CD14-positive monocyte (primary cell): ENCODE results near the gene ATG9B. TPM values are rescaled to one million over a fixed set of nuclear protein-coding genes. Genes with fewer than 3 reads are reported as not detected.

Experiments
- DNase-seq, 3 donors: peaks; one replicate each; pipeline ENCODE4 v3.0.0-alpha.2; 2011 to 2022
- H2AFZ ChIP-seq: 2 replicates; pipeline ENCODE4 v1.6.0; 2012; ENCODE audit warnings: mild to moderate bottlenecking, low read depth, low read length, inconsistent platforms; ENCODE audit not compliant: insufficient read depth, poor library complexity, severe bottlenecking
- H3K27ac ChIP-seq, 2 donors: 1 replicate in 1 of 2; 2 replicates in 1 of 2; pipeline ENCODE4 v1.5.1; 2012 to 2013; ENCODE audit warnings: low read length in 2 of 2, control low read depth in 1 of 2, inconsistent platforms in 1 of 2, low read depth in 1 of 2, mild to moderate bottlenecking in 1 of 2
- H3K27me3 ChIP-seq, 2 donors: one replicate each; pipeline versions ENCODE4 v1.6.0 to v1.6.1; 2011 to 2013; ENCODE audit warnings: low read length in 2 of 2; ENCODE audit not compliant: control insufficient read depth in 2 of 2, insufficient read depth in 2 of 2
- H3K36me3 ChIP-seq, 2 donors: replicated peaks in 1 of 2; 1 replicate in 1 of 2; 2 replicates in 1 of 2; pipeline versions ENCODE4 v1.5.1 to v1.6.1; 2012 to 2013; ENCODE audit warnings: low read length in 2 of 2, control low read depth in 1 of 2, inconsistent platforms in 1 of 2, mild to moderate bottlenecking in 1 of 2; ENCODE audit not compliant: insufficient read depth in 2 of 2, control insufficient read depth in 1 of 2
- H3K4me1 ChIP-seq, 2 donors: 1 replicate in 1 of 2; 2 replicates in 1 of 2; pipeline versions ENCODE4 v1.5.1 to v1.6.1; 2012 to 2013; ENCODE audit warnings: low read length in 2 of 2, control low read depth in 1 of 2, inconsistent platforms in 1 of 2, mild to moderate bottlenecking in 1 of 2, moderate library complexity in 1 of 2; ENCODE audit not compliant: insufficient read depth in 2 of 2, control insufficient read depth in 1 of 2
- H3K4me2 ChIP-seq: replicated peaks from 2 replicates; pipeline ENCODE3; 2012; ENCODE audit warnings: low read length, moderate library complexity, mild to moderate bottlenecking; ENCODE audit not compliant: poor library complexity, severe bottlenecking; ENCODE audit errors: extremely low read depth
- H3K4me3 ChIP-seq, 3 experiments: fragments of 200-600 bp in 1 of 3; sonication (generic) in 1 of 3; replicated peaks in 1 of 3; 1 replicate in 2 of 3; 2 replicates in 1 of 3; pipeline ENCODE4 v1.5.1; 2011 to 2013; ENCODE audit warnings: low read length in 3 of 3, mild to moderate bottlenecking in 3 of 3, control low read depth in 2 of 3, low read depth in 2 of 3, inconsistent platforms in 1 of 3, moderate library complexity in 1 of 3
- H3K79me2 ChIP-seq: 2 replicates; pipeline ENCODE4 v1.6.0; 2012; ENCODE audit warnings: mild to moderate bottlenecking, control low read depth, inconsistent platforms, low read length, moderate library complexity; ENCODE audit not compliant: insufficient read depth
- H3K9ac ChIP-seq: 2 replicates; pipeline ENCODE4 v1.6.0; 2017; ENCODE audit warnings: low read length, mild to moderate bottlenecking; ENCODE audit not compliant: insufficient read depth, poor library complexity, severe bottlenecking
- H3K9me3 ChIP-seq, 2 donors: replicated peaks in 1 of 2; 1 replicate in 1 of 2; 2 replicates in 1 of 2; pipeline versions ENCODE4 v1.5.1 to v1.6.1; 2012 to 2013; ENCODE audit warnings: low read length in 2 of 2, control low read depth in 1 of 2; ENCODE audit not compliant: control insufficient read depth in 1 of 2, insufficient read depth in 1 of 2
- H4K20me1 ChIP-seq: 2 replicates; pipeline ENCODE4 v1.6.0; 2012; ENCODE audit warnings: mild to moderate bottlenecking, low read length, control low read depth, moderate library complexity; ENCODE audit not compliant: insufficient read depth
- H3K27ac Mint-ChIP-seq, 7 donors: one replicate each; pipeline ENCODE4 v1.8.0; 2020; ENCODE audit warnings: mild to moderate bottlenecking in 7 of 7, mixed read lengths in 7 of 7, moderate library complexity in 6 of 7, inconsistent platforms in 2 of 7
- H3K27me3 Mint-ChIP-seq, 3 donors: one replicate each; pipeline ENCODE4 v1.8.0; 2021 to 2022; ENCODE audit warnings: low read depth in 3 of 3, mild to moderate bottlenecking in 3 of 3, mixed read lengths in 3 of 3, moderate library complexity in 3 of 3, inconsistent platforms in 1 of 3
- H3K36me3 Mint-ChIP-seq, 2 donors: one replicate each; pipeline ENCODE4 v1.8.0; 2020; ENCODE audit warnings: mixed read lengths in 2 of 2, inconsistent platforms in 1 of 2, mild to moderate bottlenecking in 1 of 2
- H3K4me1 Mint-ChIP-seq: one replicate; pipeline ENCODE4 v1.8.0; 2020; ENCODE audit warnings: mild to moderate bottlenecking, mixed read lengths
- H3K4me3 Mint-ChIP-seq, 2 donors: one replicate each; pipeline ENCODE4 v1.8.0; 2020; ENCODE audit warnings: mild to moderate bottlenecking in 2 of 2, mixed read lengths in 2 of 2, moderate library complexity in 1 of 2
- H3K9me3 Mint-ChIP-seq, 7 donors: one replicate each; pipeline ENCODE4 v1.8.0; 2020 to 2022; ENCODE audit warnings: mixed read lengths in 7 of 7, mild to moderate bottlenecking in 6 of 7, moderate library complexity in 6 of 7, inconsistent platforms in 2 of 7
- WGBS: methylation state at CpG from one replicate; pipeline ENCODE4 v1.1.5; 2013; ENCODE audit warnings: missing lambda C conversion rate; ENCODE audit not compliant: insufficient coverage; 5-methylcytosine and 5-hydroxymethylcytosine counted together
- intact Hi-C, 2 donors: fragments of 100-400 bp; cut with micrococcal nuclease; formaldehyde crosslinking; loops; one replicate each; pipeline versions ENCODE4 v1.15.0 to v1.15.1; 2023
- polyA plus RNA-seq, 3 donors: library from polyadenylated mRNA; depleted of rRNA in 1 of 3; unstranded in 2 of 3; stranded (reverse) in 1 of 3; fragments of 300-500 nt in 2 of 3; fragments of >200 nt in 1 of 3; fragmentation: Illumina TruSeq in 2 of 3; gene quantifications; 1 replicate in 2 of 3; 2 replicates in 1 of 3; pipeline ENCODE4 v1.2.3, GENCODE V29; 2012 to 2021
- TF ChIP-seq, protein P1 (sequence below): fragments of 200-600 bp; IDR thresholded peaks from one replicate; pipeline ENCODE4 v1.8.0; 2022; ENCODE audit warnings: antibody characterized with exemption, mild to moderate bottlenecking

Gene ATG9B
- polyA plus RNA-seq, 3 donors: 0.21 to 0.30 TPM; not detected in 1

DNA sequence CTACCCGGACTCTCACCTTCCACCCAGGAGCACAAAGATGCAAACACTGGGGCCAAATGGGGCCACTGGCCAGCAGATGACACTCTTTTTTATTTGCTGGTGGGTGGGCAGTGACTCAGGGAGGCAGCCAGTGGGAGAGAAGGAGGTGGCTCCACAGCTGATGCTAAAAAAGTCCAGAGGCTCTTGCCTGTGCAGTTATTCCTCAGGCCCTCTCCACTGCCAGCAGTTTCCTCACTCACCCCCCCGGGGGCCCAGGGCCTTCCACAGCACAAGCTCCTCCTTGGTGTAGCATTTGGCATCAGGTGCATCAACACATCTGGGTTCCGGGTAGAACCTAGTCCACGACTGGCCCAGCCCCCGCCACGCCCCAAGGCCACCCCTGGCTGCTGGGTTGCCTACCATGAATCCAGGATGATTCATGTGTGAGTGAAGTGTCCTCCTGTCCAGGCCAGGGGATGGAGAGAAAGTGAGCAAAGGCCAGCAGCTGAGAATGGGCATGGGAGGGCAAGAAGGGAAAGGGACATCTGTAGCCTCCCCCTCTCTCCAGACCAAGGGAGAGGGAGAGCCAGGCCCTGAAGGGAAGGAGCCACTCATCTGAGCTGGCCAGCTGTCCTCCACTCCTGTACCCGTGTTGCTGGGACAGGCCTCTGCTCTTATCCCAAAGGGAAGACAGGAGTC lies 44.4 kb downstream of the ATG9B start:
- Mint-ChIP-seq H3K27ac (no peak overlapping the region), H3K4me3 (peak overlapping the region in 1 of 2 donors; percentile 62), H3K4me1 (peaks cover 12% of the 10 kb centered on the region), H3K27me3 (peaks cover 74 to 91% (median 77%) of the 10 kb centered on the region in 3 donors), H3K9me3 (peaks cover 0 to 23% (median 8%) of the 10 kb centered on the region in 7 donors), H3K36me3 (peaks cover 0 to 7% of the 10 kb centered on the region in 2 donors)
- Histone ChIP-seq H3K4me3 (no peak overlapping the region), H3K9me3 (peaks cover 0 to 31% of the 10 kb centered on the region in 2 donors), H3K4me2 (no peak overlapping the region), H3K27me3 (peaks cover 44 to 82% of the 10 kb centered on the region in 2 donors), H2AFZ (no peak overlapping the region), H4K20me1 (no peaks in the 10 kb centered on the region), H3K79me2 (no peaks in the 10 kb centered on the region), H3K9ac (no peak overlapping the region), H3K4me1 (peaks cover under 1 to 4% of the 10 kb centered on the region in 2 donors), H3K27ac (no peak overlapping the region), H3K36me3 (no peaks in the 10 kb centered on the region)
- intact Hi-C loops: loop anchor here in 1 of 2 donors (10.0 kb wide), 1 partner anchor 195 kb away; no protein-coding TSS in a partner anchor
- 44% methylated on average over 1 of the region's 7 CpGs for WGBS
- DNase-seq: no peak
- TF ChIP-seq, protein P1, sequence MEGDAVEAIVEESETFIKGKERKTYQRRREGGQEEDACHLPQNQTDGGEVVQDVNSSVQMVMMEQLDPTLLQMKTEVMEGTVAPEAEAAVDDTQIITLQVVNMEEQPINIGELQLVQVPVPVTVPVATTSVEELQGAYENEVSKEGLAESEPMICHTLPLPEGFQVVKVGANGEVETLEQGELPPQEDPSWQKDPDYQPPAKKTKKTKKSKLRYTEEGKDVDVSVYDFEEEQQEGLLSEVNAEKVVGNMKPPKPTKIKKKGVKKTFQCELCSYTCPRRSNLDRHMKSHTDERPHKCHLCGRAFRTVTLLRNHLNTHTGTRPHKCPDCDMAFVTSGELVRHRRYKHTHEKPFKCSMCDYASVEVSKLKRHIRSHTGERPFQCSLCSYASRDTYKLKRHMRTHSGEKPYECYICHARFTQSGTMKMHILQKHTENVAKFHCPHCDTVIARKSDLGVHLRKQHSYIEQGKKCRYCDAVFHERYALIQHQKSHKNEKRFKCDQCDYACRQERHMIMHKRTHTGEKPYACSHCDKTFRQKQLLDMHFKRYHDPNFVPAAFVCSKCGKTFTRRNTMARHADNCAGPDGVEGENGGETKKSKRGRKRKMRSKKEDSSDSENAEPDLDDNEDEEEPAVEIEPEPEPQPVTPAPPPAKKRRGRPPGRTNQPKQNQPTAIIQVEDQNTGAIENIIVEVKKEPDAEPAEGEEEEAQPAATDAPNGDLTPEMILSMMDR: no peak

DNA sequence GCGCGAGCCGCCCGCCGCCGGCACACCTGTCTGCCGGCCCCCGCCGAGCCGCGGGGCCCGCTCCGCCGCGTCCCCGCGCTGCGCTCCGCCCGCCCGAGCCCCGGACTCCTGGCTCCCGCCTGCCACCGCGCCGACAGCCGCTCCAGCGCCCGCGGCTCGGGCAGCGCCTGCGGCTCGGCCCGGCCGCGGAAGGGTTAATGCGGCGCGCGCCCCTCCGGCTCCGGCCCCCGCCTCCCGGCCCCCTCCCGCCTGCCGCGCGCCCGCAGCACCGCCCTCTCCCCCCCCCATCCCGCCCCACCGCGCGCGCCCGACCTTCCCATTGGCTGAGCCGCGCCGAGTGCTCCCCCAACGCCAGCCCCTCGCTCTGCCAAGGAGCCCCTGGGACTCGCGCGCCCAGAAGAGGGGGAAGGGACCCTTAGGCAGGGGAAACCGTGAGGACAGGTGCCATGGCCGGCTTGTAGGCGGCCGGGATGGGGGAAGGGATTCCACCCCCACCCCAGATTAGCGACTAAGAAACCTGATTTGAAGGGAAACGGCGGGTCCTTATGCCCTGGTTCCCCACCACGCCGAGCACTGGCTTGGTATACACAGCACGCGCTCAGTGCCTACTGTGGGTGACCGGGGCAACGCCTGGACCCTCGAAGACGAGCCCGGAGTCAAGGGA lies 46.0 kb downstream of the ATG9B start, which contains the start of gene KCNH2:
Gene KCNH2, minus strand, starts transcription at position 196 of the 664 bp plus-strand sequence. CDS start 408 bp downstream, outside the sequence.
- Histone ChIP-seq H3K27ac (no peak within 1 kb of the TSS), H3K9me3 (peaks cover 0 to 31% of the 10 kb centered on the region in 2 donors), H3K79me2 (no peaks in the 10 kb centered on the region), H3K4me2 (peak within 1 kb of the TSS; percentile 41), H3K27me3 (peaks cover 50 to 89% of the 10 kb centered on the region in 2 donors), H3K4me1 (peaks cover 3 to 7% of the 10 kb centered on the region in 2 donors), H3K4me3 (no peak within 1 kb of the TSS), H4K20me1 (no peaks in the 10 kb centered on the region), H3K36me3 (no peaks in the 10 kb centered on the region), H2AFZ (no peak within 1 kb of the TSS), H3K9ac (no peak within 1 kb of the TSS)
- peaks cover 18% of the 10 kb centered on the region for H3K4me1 Mint-ChIP-seq
- peaks cover 82 to 95% (median 86%) of the 10 kb centered on the region in 3 donors for H3K27me3 Mint-ChIP-seq
- intact Hi-C loops: no loop called here
- H3K27ac Mint-ChIP-seq: no peak within 1 kb of the TSS
- H3K4me3 Mint-ChIP-seq: peak within 1 kb of the TSS in 1 of 2 donors; percentile 85
- WGBS: under 1% methylated on average over 37 of the region's 81 CpGs
- H3K36me3 Mint-ChIP-seq: peaks cover 0 to 7% of the 10 kb centered on the region in 2 donors
- TF ChIP-seq, protein P1: no peak
- DNase-seq: no peak
- peaks cover 0 to 23% (median 8%) of the 10 kb centered on the region in 7 donors for H3K9me3 Mint-ChIP-seq
